CD14-positive monocyte (primary cell): ENCODE data around the gene RMDN3. TPM values are rescaled to one million over a fixed set of nuclear protein-coding genes. Genes with fewer than 3 reads are reported as not detected.

ENCODE experiments used
- DNase-seq, 3 donors: peaks; one replicate each; pipeline ENCODE4 v3.0.0-alpha.2; 2011 to 2022
- H2AFZ ChIP-seq: 2 replicates; pipeline ENCODE4 v1.6.0; 2012; ENCODE audit warnings: mild to moderate bottlenecking, low read depth, low read length, inconsistent platforms; ENCODE audit not compliant: insufficient read depth, poor library complexity, severe bottlenecking
- H3K27ac ChIP-seq, 2 donors: 1 replicate in 1 of 2; 2 replicates in 1 of 2; pipeline ENCODE4 v1.5.1; 2012 to 2013; ENCODE audit warnings: low read length in 2 of 2, control low read depth in 1 of 2, inconsistent platforms in 1 of 2, low read depth in 1 of 2, mild to moderate bottlenecking in 1 of 2
- H3K27me3 ChIP-seq, 2 donors: one replicate each; pipeline versions ENCODE4 v1.6.0 to v1.6.1; 2011 to 2013; ENCODE audit warnings: low read length in 2 of 2; ENCODE audit not compliant: control insufficient read depth in 2 of 2, insufficient read depth in 2 of 2
- H3K36me3 ChIP-seq, 2 donors: replicated peaks in 1 of 2; 1 replicate in 1 of 2; 2 replicates in 1 of 2; pipeline versions ENCODE4 v1.5.1 to v1.6.1; 2012 to 2013; ENCODE audit warnings: low read length in 2 of 2, control low read depth in 1 of 2, inconsistent platforms in 1 of 2, mild to moderate bottlenecking in 1 of 2; ENCODE audit not compliant: insufficient read depth in 2 of 2, control insufficient read depth in 1 of 2
- H3K4me1 ChIP-seq, 2 donors: 1 replicate in 1 of 2; 2 replicates in 1 of 2; pipeline versions ENCODE4 v1.5.1 to v1.6.1; 2012 to 2013; ENCODE audit warnings: low read length in 2 of 2, control low read depth in 1 of 2, inconsistent platforms in 1 of 2, mild to moderate bottlenecking in 1 of 2, moderate library complexity in 1 of 2; ENCODE audit not compliant: insufficient read depth in 2 of 2, control insufficient read depth in 1 of 2
- H3K4me2 ChIP-seq: replicated peaks from 2 replicates; pipeline ENCODE3; 2012; ENCODE audit warnings: low read length, moderate library complexity, mild to moderate bottlenecking; ENCODE audit not compliant: poor library complexity, severe bottlenecking; ENCODE audit errors: extremely low read depth
- H3K4me3 ChIP-seq, 3 experiments: fragments of 200-600 bp in 1 of 3; sonication (generic) in 1 of 3; replicated peaks in 1 of 3; 1 replicate in 2 of 3; 2 replicates in 1 of 3; pipeline ENCODE4 v1.5.1; 2011 to 2013; ENCODE audit warnings: low read length in 3 of 3, mild to moderate bottlenecking in 3 of 3, control low read depth in 2 of 3, low read depth in 2 of 3, inconsistent platforms in 1 of 3, moderate library complexity in 1 of 3
- H3K79me2 ChIP-seq: 2 replicates; pipeline ENCODE4 v1.6.0; 2012; ENCODE audit warnings: mild to moderate bottlenecking, control low read depth, inconsistent platforms, low read length, moderate library complexity; ENCODE audit not compliant: insufficient read depth
- H3K9ac ChIP-seq: 2 replicates; pipeline ENCODE4 v1.6.0; 2017; ENCODE audit warnings: low read length, mild to moderate bottlenecking; ENCODE audit not compliant: insufficient read depth, poor library complexity, severe bottlenecking
- H3K9me3 ChIP-seq, 2 donors: replicated peaks in 1 of 2; 1 replicate in 1 of 2; 2 replicates in 1 of 2; pipeline versions ENCODE4 v1.5.1 to v1.6.1; 2012 to 2013; ENCODE audit warnings: low read length in 2 of 2, control low read depth in 1 of 2; ENCODE audit not compliant: control insufficient read depth in 1 of 2, insufficient read depth in 1 of 2
- H4K20me1 ChIP-seq: 2 replicates; pipeline ENCODE4 v1.6.0; 2012; ENCODE audit warnings: mild to moderate bottlenecking, low read length, control low read depth, moderate library complexity; ENCODE audit not compliant: insufficient read depth
- H3K27ac Mint-ChIP-seq, 7 donors: one replicate each; pipeline ENCODE4 v1.8.0; 2020; ENCODE audit warnings: mild to moderate bottlenecking in 7 of 7, mixed read lengths in 7 of 7, moderate library complexity in 6 of 7, inconsistent platforms in 2 of 7
- H3K27me3 Mint-ChIP-seq, 3 donors: one replicate each; pipeline ENCODE4 v1.8.0; 2021 to 2022; ENCODE audit warnings: low read depth in 3 of 3, mild to moderate bottlenecking in 3 of 3, mixed read lengths in 3 of 3, moderate library complexity in 3 of 3, inconsistent platforms in 1 of 3
- H3K36me3 Mint-ChIP-seq, 2 donors: one replicate each; pipeline ENCODE4 v1.8.0; 2020; ENCODE audit warnings: mixed read lengths in 2 of 2, inconsistent platforms in 1 of 2, mild to moderate bottlenecking in 1 of 2
- H3K4me1 Mint-ChIP-seq: one replicate; pipeline ENCODE4 v1.8.0; 2020; ENCODE audit warnings: mild to moderate bottlenecking, mixed read lengths
- H3K4me3 Mint-ChIP-seq, 2 donors: one replicate each; pipeline ENCODE4 v1.8.0; 2020; ENCODE audit warnings: mild to moderate bottlenecking in 2 of 2, mixed read lengths in 2 of 2, moderate library complexity in 1 of 2
- H3K9me3 Mint-ChIP-seq, 7 donors: one replicate each; pipeline ENCODE4 v1.8.0; 2020 to 2022; ENCODE audit warnings: mixed read lengths in 7 of 7, mild to moderate bottlenecking in 6 of 7, moderate library complexity in 6 of 7, inconsistent platforms in 2 of 7
- WGBS: methylation state at CpG from one replicate; pipeline ENCODE4 v1.1.5; 2013; ENCODE audit warnings: missing lambda C conversion rate; ENCODE audit not compliant: insufficient coverage; 5-methylcytosine and 5-hydroxymethylcytosine counted together
- intact Hi-C, 2 donors: fragments of 100-400 bp; cut with micrococcal nuclease; formaldehyde crosslinking; loops; one replicate each; pipeline versions ENCODE4 v1.15.0 to v1.15.1; 2023
- polyA plus RNA-seq, 3 donors: library from polyadenylated mRNA; depleted of rRNA in 1 of 3; unstranded in 2 of 3; stranded (reverse) in 1 of 3; fragments of 300-500 nt in 2 of 3; fragments of >200 nt in 1 of 3; fragmentation: Illumina TruSeq in 2 of 3; gene quantifications; 1 replicate in 2 of 3; 2 replicates in 1 of 3; pipeline ENCODE4 v1.2.3, GENCODE V29; 2012 to 2021
- TF ChIP-seq, protein P1 (sequence below): fragments of 200-600 bp; IDR thresholded peaks from one replicate; pipeline ENCODE4 v1.8.0; 2022; ENCODE audit warnings: antibody characterized with exemption, mild to moderate bottlenecking

RMDN3 gene
- polyA plus RNA-seq, 3 donors, result 9.8 to 13.5 (median 13.2) TPM

DNA sequence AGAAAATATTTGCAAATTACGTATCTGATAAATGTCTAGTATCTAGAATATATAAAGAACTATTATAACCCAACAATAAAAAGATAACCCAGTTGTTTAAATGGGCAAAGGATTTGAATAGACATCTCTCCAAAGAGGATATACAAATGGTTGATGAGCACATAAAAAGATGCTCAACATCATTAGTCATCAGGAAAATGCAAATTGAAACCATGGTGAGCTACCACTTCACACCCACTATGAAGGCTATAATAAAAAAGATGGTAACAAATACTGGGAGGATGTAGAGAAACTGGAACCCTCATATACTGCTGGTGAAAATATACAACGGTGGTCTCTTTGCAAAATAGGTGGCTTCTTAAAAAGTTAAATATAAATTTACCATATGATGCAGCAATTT lies 32.1 kb downstream of the RMDN3 start:
- no peaks in the 10 kb centered on the region for H3K27me3 Mint-ChIP-seq
- H3K27me3 ChIP-seq, result no peaks in the 10 kb centered on the region
- no peak for DNase-seq
- no peaks in the 10 kb centered on the region for H3K4me1 Mint-ChIP-seq
- no peak overlapping the region for H2AFZ ChIP-seq
- no peak overlapping the region for H3K27ac Mint-ChIP-seq
- H3K9ac ChIP-seq, result no peak overlapping the region
- H3K27ac ChIP-seq, result no peak overlapping the region
- no peak overlapping the region for H3K4me3 Mint-ChIP-seq
- no peaks in the 10 kb centered on the region for H3K9me3 Mint-ChIP-seq
- no peaks in the 10 kb centered on the region for H4K20me1 ChIP-seq
- H3K4me3 ChIP-seq, result no peak overlapping the region
- peaks cover 21 to 46% of the 10 kb centered on the region in 2 donors for H3K36me3 Mint-ChIP-seq
- TF ChIP-seq, protein P1, sequence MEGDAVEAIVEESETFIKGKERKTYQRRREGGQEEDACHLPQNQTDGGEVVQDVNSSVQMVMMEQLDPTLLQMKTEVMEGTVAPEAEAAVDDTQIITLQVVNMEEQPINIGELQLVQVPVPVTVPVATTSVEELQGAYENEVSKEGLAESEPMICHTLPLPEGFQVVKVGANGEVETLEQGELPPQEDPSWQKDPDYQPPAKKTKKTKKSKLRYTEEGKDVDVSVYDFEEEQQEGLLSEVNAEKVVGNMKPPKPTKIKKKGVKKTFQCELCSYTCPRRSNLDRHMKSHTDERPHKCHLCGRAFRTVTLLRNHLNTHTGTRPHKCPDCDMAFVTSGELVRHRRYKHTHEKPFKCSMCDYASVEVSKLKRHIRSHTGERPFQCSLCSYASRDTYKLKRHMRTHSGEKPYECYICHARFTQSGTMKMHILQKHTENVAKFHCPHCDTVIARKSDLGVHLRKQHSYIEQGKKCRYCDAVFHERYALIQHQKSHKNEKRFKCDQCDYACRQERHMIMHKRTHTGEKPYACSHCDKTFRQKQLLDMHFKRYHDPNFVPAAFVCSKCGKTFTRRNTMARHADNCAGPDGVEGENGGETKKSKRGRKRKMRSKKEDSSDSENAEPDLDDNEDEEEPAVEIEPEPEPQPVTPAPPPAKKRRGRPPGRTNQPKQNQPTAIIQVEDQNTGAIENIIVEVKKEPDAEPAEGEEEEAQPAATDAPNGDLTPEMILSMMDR, result no peak
- H3K4me1 ChIP-seq, result no peaks in the 10 kb centered on the region
- peaks cover 0 to 59% of the 10 kb centered on the region in 2 donors for H3K36me3 ChIP-seq
- WGBS, result no CpG with 5 or more reads among the region's 2 CpGs
- H3K79me2 ChIP-seq, result no peaks in the 10 kb centered on the region
- no peaks in the 10 kb centered on the region for H3K9me3 ChIP-seq
- intact Hi-C loops, result no loop called here
- H3K4me2 ChIP-seq, result no peak overlapping the region

DNA sequence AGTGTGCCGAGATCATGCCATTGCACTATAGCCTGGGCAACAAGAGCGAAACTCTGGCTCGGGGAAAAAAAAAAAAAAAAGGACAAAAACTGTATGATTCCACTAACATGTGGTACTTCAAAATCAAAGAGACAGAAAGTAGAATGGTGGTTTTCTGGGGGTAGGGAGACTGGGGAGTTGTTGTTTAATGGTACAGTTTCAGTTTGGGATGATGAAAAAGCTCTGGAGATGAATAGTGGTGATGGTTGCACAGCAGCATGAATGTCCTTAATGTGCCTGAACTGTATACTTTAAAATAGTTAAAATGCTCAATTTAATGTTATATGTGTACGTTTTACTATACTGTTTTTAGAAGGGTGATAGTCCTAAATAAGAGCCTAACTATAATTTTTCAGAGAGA lies 32.7 kb downstream of the RMDN3 start:
- Mint-ChIP-seq H3K27me3 (no peaks in the 10 kb centered on the region), H3K4me3 (no peak overlapping the region), H3K36me3 (peaks cover 19 to 50% of the 10 kb centered on the region in 2 donors), H3K27ac (peak overlapping the region in 3 of 7 donors; percentile 11 to 43 (median 15)), H3K9me3 (no peaks in the 10 kb centered on the region), H3K4me1 (no peaks in the 10 kb centered on the region)
- intact Hi-C loops, result no loop called here
- H3K9me3 ChIP-seq, result no peaks in the 10 kb centered on the region
- H3K79me2 ChIP-seq, result no peaks in the 10 kb centered on the region
- H3K4me2 ChIP-seq, result no peak overlapping the region
- H2AFZ ChIP-seq, result no peak overlapping the region
- peaks cover 0 to 65% of the 10 kb centered on the region in 2 donors for H3K36me3 ChIP-seq
- no peak for DNase-seq
- H3K4me3 ChIP-seq, result no peak overlapping the region
- TF ChIP-seq, protein P1, result no peak
- H3K4me1 ChIP-seq, result no peaks in the 10 kb centered on the region
- H3K27me3 ChIP-seq, result no peaks in the 10 kb centered on the region
- no peak overlapping the region for H3K27ac ChIP-seq
- WGBS, result 100% methylated on average over 1 of the region's 4 CpGs
- H4K20me1 ChIP-seq, result no peaks in the 10 kb centered on the region
- no peak overlapping the region for H3K9ac ChIP-seq
